K562 (cell line): ENCODE results near the gene PIH1D1. TPM values are rescaled to one million over a fixed set of nuclear protein-coding genes. Genes with fewer than 3 reads are reported as not detected.

ENCODE experiments used
- ATF1 ChIP-seq, 2 experiments: fragments of 450-650 bp in 1 of 2; IDR thresholded peaks; 2 replicates each; pipeline ENCODE4 v1.6.1; 2016; ENCODE audit warnings: missing compliant biosample characterization in 1 of 2, missing genetic modification characterization in 1 of 2
- CEBPG ChIP-seq, 3 experiments: fragments of 200-800 bp in 1 of 3; sonication (Bioruptor generic) in 1 of 3; sonication (generic) in 1 of 3; formaldehyde crosslinking in 1 of 3; IDR thresholded peaks in 2 of 3; conservative IDR thresholded peaks in 1 of 3; 2 replicates each; pipeline versions ENCODE4 v1.6.1 to v1.8.0; 2016 to 2022; ENCODE audit warnings: missing compliant biosample characterization in 2 of 3, missing genetic modification characterization in 2 of 3, mild to moderate bottlenecking in 1 of 3, missing genetic modification reagents in 1 of 3
- FIP1L1 ChIP-seq: fragments of 200-400 bp; formaldehyde crosslinking; IDR thresholded peaks from 2 replicates; pipeline ENCODE4 v1.6.1; 2018; ENCODE audit warnings: mild to moderate bottlenecking, low read depth, low read length; ENCODE audit not compliant: poor library complexity, severe bottlenecking
- ILK ChIP-seq: fragments of 450-650 bp; IDR thresholded peaks from 2 replicates; pipeline ENCODE4 v1.6.1; 2016; ENCODE audit warnings: missing genetic modification characterization, low read depth, mild to moderate bottlenecking, missing compliant biosample characterization, moderate library complexity, borderline replicate concordance
- KLF10 ChIP-seq: fragments of 250-450 bp; sonication (Bioruptor Pico); IDR thresholded peaks from 2 replicates; pipeline ENCODE4 v1.6.1; 2021; ENCODE audit warnings: matching md5 sums
- MXI1 ChIP-seq: IDR thresholded peaks from 2 replicates; pipeline ENCODE4 v1.6.1; 2011; ENCODE audit warnings: low read depth, mild to moderate bottlenecking, improper control_type of control experiment, low read length
- PYGO2 ChIP-seq: fragments of 450-650 bp; IDR thresholded peaks from 2 replicates; pipeline ENCODE4 v1.6.1; 2016; ENCODE audit warnings: mild to moderate bottlenecking, missing genetic modification characterization, moderate library complexity, missing compliant biosample characterization
- TBL1XR1 ChIP-seq, 2 experiments: IDR thresholded peaks; 2 replicates each; pipeline ENCODE4 v1.6.1; 2012; ENCODE audit warnings: improper control_type of control experiment in 2 of 2, low read length in 2 of 2, mild to moderate bottlenecking in 1 of 2
- ZNF24 ChIP-seq: fragments of 450-650 bp; IDR thresholded peaks from 2 replicates; pipeline ENCODE4 v1.6.1; 2016
- ZNF668 ChIP-seq: fragments of 250-450 bp; sonication (Bioruptor Pico); IDR thresholded peaks from 2 replicates; pipeline ENCODE4 v1.8.0; 2022; ENCODE audit warnings: mild to moderate bottlenecking, inconsistent platforms
- ZNF695 ChIP-seq: fragments of 450-650 bp; formaldehyde crosslinking; IDR thresholded peaks from 2 replicates; pipeline ENCODE4 v1.4.0; 2020; ENCODE audit warnings: mild to moderate bottlenecking, moderate library complexity
- ZNF830 ChIP-seq: fragments of 250-450 bp; sonication (Bioruptor Pico); IDR thresholded peaks from 2 replicates; pipeline ENCODE4 v1.5.0; 2021; ENCODE audit warnings: mild to moderate bottlenecking
- polyA plus RNA-seq, 8 experiments: library from polyadenylated mRNA; depleted of rRNA in 4 of 8; stranded (reverse) in 5 of 8; unstranded in 3 of 8; fragments of >200 nt; fragmentation: Nextera tagmentation in 2 of 8; fragmentation: Illumina TruSeq in 1 of 8; extraction: Ambion mirVana in 2 of 8; extraction: Trizol in 1 of 8; gene quantifications; 2 replicates each; pipeline versions ENCODE4 v1.2.1 to v1.2.3, GENCODE V29; 2011 to 2014; ENCODE audit warnings: inconsistent platforms in 1 of 8, missing spikeins in 1 of 8
- total RNA-seq, 7 experiments: library from RNA; depleted of rRNA in 6 of 7; stranded (reverse); fragments of >200 nt in 6 of 7; fragmentation: Illumina TruSeq in 2 of 7; extraction: Trizol in 2 of 7; gene quantifications; 2 replicates each; pipeline versions ENCODE4 v1.2.1 to v1.2.3, GENCODE V29; 2011 to 2021; ENCODE audit warnings: low replicate concordance in 1 of 7
- TF ChIP-seq, protein P1 (sequence below): fragments of 250-450 bp; sonication (Bioruptor Pico); IDR thresholded peaks from 2 replicates; pipeline ENCODE4 v1.5.1; 2021; ENCODE audit warnings: mild to moderate bottlenecking
- TF ChIP-seq, protein P2 (sequence below): fragments of 200-800 bp; sonication (Bioruptor generic); IDR thresholded peaks from 2 replicates; pipeline ENCODE4 v1.6.1; 2017; ENCODE audit warnings: missing genetic modification characterization, missing compliant biosample characterization
- TF ChIP-seq, protein P3 (sequence below): fragments of 200-800 bp; sonication (Bioruptor generic); IDR thresholded peaks from 2 replicates; pipeline ENCODE4 v1.6.1; 2016; ENCODE audit warnings: missing genetic modification characterization, missing compliant biosample characterization
- TF ChIP-seq, protein P4 (sequence below): fragments of 250-450 bp; sonication (Bioruptor Pico); IDR thresholded peaks from 2 replicates; pipeline ENCODE4 v1.8.0; 2021; ENCODE audit warnings: mild to moderate bottlenecking, moderate library complexity

PIH1D1 gene
- total and polyA plus RNA-seq, 9 of the 15 experiments (the other 6 are each of a cell fraction or from before 2014, with no cell fraction given), result 26.5 to 224 (median 137) TPM

DNA sequence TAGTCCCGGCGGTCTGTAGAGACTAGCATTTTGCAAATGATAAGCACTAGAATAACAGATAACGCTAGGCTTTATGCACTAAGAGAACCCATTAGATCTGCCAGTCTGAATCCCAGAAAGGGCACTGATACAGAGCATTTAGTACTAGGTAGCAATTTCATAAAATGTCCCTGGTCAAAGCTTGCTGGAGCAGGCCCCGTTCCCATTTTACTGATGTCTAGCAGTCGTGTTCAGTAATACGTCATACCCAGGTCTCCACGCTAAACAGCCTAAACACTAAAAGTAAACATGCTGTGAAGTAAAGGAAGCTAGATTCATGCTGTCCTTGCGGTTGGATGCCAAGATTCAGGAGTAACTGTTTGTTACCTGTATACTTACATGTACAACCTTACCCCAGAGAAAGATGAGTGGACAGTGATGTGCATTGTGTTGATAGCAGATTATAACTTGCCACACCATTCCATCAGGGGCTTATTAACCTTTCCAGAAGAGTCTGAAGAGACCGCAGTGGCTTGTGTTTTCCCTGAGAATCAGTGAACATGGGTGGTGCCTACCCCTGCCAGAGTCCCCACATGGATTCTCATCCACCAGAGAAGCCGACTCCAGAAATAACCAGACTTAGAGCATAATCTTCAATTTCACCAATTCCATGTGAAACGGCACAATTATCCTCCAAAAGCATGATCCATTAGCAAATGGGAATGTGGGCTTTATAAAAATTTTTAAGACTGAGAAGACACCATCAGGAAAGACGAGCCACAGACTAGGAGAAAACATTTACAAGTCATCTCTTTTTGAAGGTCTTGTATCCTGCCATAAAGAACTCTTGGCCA, 41.2 kb upstream of the PIH1D1 start (continued):
- TF ChIP-seq ZNF668 (CRISPR knock-in tag) (no peak), FIP1L1 (no peak), PYGO2 (tag) (no peak), ZNF24 (no peak), TBL1XR1 (IDR thresholded peaks at IDR 0.05; ENCODE audit: low read length in 2 of 2) (0 out of 4 replicates have a peak, but pooled peaks of 1 of the 2 experiments have one; percentile 41), ZNF695 (CRISPR knock-in tag) (0 out of 2 replicates have a peak, but pooled peaks have one; percentile 16), ZNF830 (CRISPR knock-in tag) (no peak), MXI1 (no peak; the same call in 1 of the 2 replicates), CEBPG (CRISPR knock-in tag; IDR thresholded peaks at IDR 0.05) (no peak), CEBPG (tag; conservative IDR thresholded peaks at IDR 0.05 in 1 of 2, IDR thresholded peaks at IDR 0.05 in 1 of 2) (no peak), ATF1 (CRISPR knock-in tag; IDR thresholded peaks at IDR 0.05) (no peak), ATF1 (tag; IDR thresholded peaks at IDR 0.05) (peak; percentile 42; the same call in 1 of the 2 replicates), ILK (tag) (no peak), KLF10 (CRISPR knock-in tag) (peak; percentile 35; the same call in 1 of the 2 replicates)
- TF ChIP-seq, protein P1, sequence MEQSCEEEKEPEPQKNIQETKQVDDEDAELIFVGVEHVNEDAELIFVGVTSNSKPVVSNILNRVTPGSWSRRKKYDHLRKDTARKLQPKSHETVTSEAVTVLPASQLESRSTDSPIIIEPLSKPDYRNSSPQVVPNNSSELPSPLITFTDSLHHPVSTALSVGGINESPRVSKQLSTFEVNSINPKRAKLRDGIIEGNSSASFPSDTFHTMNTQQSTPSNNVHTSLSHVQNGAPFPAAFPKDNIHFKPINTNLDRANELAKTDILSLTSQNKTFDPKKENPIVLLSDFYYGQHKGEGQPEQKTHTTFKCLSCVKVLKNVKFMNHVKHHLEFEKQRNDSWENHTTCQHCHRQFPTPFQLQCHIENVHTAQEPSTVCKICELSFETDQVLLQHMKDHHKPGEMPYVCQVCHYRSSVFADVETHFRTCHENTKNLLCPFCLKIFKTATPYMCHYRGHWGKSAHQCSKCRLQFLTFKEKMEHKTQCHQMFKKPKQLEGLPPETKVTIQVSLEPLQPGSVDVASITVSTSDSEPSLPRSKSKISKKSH (CRISPR knock-in tag), result no peak
- TF ChIP-seq, protein P2, sequence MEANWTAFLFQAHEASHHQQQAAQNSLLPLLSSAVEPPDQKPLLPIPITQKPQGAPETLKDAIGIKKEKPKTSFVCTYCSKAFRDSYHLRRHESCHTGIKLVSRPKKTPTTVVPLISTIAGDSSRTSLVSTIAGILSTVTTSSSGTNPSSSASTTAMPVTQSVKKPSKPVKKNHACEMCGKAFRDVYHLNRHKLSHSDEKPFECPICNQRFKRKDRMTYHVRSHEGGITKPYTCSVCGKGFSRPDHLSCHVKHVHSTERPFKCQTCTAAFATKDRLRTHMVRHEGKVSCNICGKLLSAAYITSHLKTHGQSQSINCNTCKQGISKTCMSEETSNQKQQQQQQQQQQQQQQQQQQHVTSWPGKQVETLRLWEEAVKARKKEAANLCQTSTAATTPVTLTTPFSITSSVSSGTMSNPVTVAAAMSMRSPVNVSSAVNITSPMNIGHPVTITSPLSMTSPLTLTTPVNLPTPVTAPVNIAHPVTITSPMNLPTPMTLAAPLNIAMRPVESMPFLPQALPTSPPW (CRISPR knock-in tag), result no peak
- TF ChIP-seq, protein P3, sequence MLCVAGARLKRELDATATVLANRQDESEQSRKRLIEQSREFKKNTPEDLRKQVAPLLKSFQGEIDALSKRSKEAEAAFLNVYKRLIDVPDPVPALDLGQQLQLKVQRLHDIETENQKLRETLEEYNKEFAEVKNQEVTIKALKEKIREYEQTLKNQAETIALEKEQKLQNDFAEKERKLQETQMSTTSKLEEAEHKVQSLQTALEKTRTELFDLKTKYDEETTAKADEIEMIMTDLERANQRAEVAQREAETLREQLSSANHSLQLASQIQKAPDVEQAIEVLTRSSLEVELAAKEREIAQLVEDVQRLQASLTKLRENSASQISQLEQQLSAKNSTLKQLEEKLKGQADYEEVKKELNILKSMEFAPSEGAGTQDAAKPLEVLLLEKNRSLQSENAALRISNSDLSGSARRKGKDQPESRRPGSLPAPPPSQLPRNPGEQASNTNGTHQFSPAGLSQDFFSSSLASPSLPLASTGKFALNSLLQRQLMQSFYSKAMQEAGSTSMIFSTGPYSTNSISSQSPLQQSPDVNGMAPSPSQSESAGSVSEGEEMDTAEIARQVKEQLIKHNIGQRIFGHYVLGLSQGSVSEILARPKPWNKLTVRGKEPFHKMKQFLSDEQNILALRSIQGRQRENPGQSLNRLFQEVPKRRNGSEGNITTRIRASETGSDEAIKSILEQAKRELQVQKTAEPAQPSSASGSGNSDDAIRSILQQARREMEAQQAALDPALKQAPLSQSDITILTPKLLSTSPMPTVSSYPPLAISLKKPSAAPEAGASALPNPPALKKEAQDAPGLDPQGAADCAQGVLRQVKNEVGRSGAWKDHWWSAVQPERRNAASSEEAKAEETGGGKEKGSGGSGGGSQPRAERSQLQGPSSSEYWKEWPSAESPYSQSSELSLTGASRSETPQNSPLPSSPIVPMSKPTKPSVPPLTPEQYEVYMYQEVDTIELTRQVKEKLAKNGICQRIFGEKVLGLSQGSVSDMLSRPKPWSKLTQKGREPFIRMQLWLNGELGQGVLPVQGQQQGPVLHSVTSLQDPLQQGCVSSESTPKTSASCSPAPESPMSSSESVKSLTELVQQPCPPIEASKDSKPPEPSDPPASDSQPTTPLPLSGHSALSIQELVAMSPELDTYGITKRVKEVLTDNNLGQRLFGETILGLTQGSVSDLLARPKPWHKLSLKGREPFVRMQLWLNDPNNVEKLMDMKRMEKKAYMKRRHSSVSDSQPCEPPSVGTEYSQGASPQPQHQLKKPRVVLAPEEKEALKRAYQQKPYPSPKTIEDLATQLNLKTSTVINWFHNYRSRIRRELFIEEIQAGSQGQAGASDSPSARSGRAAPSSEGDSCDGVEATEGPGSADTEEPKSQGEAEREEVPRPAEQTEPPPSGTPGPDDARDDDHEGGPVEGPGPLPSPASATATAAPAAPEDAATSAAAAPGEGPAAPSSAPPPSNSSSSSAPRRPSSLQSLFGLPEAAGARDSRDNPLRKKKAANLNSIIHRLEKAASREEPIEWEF (CRISPR knock-in tag), result no peak
- TF ChIP-seq, protein P4, sequence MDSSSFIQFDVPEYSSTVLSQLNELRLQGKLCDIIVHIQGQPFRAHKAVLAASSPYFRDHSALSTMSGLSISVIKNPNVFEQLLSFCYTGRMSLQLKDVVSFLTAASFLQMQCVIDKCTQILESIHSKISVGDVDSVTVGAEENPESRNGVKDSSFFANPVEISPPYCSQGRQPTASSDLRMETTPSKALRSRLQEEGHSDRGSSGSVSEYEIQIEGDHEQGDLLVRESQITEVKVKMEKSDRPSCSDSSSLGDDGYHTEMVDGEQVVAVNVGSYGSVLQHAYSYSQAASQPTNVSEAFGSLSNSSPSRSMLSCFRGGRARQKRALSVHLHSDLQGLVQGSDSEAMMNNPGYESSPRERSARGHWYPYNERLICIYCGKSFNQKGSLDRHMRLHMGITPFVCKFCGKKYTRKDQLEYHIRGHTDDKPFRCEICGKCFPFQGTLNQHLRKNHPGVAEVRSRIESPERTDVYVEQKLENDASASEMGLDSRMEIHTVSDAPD (CRISPR knock-in tag), result no peak
